HEK293 (cell line): ENCODE results near the gene USP2.

Source experiments
- CTCF ChIP-seq: fragments of 450-650 bp; formaldehyde crosslinking; IDR thresholded peaks from 2 replicates; pipeline ENCODE4 v1.5.1; 2016; ENCODE audit warnings: missing biosample characterization, missing genetic modification characterization
- REST ChIP-seq: fragments of 450-650 bp; formaldehyde crosslinking; IDR thresholded peaks from 2 replicates; pipeline ENCODE4 v1.5.1; 2016; ENCODE audit warnings: missing biosample characterization, missing genetic modification characterization
- ZNF138 ChIP-seq: fragments of 450-650 bp; formaldehyde crosslinking; IDR thresholded peaks from 2 replicates; pipeline ENCODE4 v1.5.1; 2016; ENCODE audit warnings: missing biosample characterization, missing genetic modification characterization, borderline replicate concordance
- ZNF830 ChIP-seq: fragments of 450-650 bp; IDR thresholded peaks from 2 replicates; pipeline ENCODE4 v1.5.0; 2018; ENCODE audit warnings: missing biosample characterization, missing genetic modification characterization, low read depth, mild to moderate bottlenecking, moderate library complexity

- no peak for TF ChIP-seq ZNF138
- TF ChIP-seq CTCF (tag by site-specific recombination): no peak
- no peak for TF ChIP-seq ZNF830 (tag by site-specific recombination)
- TF ChIP-seq REST (tag by site-specific recombination): no peak
Observed at GRCh38 chr11:119396835-119397234, 15.3 kb upstream of the USP2 start.
